ENCODE data around the gene AGPS.
"Not testable (repeated sequence)": the region's sequence is repeated elsewhere in the genome, so short reads cannot be mapped to it uniquely, and the experiment has no call there.

The AGPS gene

GRCh38 chr2:177530561-177530960, 138.0 kb downstream of the AGPS start:
- no peak for DNase-seq (ENCODE audit: low spot score)

- DNase-seq (ENCODE audit: low spot score): peak; percentile 40
Measured at GRCh38 chr2:177531706-177532105, 139.1 kb downstream of the AGPS start.

- DNase-seq (ENCODE audit: low spot score): no peak
Measured at GRCh38 chr2:177532567-177532966, 140.0 kb downstream of the AGPS start.

DNA sequence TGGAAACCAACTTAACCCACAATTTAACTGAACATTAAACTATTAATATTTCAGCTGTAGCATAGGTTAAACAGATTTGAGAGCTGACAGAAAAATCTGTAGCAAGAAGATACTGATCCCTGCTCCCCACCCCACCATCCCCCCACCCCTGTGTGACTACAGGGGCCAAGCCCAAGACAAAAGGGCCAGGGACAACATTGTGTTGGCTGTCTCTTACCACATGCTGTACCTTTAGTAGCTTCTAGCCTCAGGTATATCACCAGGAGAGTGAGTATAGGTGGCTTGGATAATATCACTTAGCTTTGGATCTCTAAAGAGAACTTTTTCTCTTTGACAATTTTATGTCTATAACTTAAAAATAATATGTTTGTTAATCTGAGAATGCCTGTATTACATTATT, 140.7 kb downstream of the AGPS start:
- no peak for DNase-seq (ENCODE audit: low spot score)

GRCh38 chr2:177535000-177535399, 142.4 kb downstream of the AGPS start:
- DNase-seq (ENCODE audit: low spot score): no peak

DNA sequence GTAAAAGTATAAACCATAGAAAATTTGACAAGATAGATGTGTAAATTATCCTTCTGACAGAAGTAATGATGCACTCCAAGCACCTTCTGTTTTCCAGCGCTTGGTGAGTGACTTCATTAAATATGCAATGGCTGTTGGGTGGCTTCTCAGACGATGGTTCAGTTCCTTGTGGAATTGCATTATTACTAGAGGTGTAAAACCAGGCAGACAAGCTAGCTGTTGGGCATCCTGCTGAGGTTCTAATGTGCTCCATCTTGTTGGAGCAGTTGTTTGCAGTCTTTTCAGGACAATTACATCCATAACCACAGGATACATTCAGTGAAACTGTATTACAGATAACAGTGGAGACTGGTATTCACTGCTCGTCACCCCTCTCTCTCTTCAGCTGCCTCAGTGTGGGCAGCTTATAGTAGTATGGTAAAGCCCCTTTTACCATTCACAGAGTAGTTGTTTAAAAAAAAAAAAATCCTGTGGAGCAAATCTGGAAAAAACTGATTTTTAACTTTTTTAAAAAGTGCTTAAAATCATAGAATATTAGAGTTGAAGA, 143.5 kb downstream of the AGPS start:
- no peak for DNase-seq (ENCODE audit: low spot score)

DNA sequence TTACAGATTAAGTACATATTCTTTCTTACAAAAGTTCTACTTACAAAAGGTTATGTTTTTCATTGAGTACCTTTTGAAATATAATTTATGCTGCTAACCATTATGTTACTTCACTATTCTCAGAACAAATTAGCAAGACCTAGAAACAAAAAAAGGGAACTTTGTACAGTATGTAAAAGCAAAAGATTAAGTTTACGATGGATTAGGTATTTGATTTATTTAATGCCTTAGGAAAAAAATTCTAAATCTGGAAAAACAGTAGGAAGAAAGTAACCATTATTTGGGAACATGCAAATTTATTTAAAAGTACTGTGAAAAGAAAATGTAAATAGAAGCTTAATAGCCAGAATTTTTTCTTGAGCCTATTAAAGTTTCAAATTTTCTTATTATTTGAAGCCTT, 144.6 kb downstream of the AGPS start:
- no peak for DNase-seq (ENCODE audit: low spot score)

GRCh38 chr2:177537636-177538035, 145.1 kb downstream of the AGPS start:
- DNase-seq (ENCODE audit: low spot score): no peak

DNA sequence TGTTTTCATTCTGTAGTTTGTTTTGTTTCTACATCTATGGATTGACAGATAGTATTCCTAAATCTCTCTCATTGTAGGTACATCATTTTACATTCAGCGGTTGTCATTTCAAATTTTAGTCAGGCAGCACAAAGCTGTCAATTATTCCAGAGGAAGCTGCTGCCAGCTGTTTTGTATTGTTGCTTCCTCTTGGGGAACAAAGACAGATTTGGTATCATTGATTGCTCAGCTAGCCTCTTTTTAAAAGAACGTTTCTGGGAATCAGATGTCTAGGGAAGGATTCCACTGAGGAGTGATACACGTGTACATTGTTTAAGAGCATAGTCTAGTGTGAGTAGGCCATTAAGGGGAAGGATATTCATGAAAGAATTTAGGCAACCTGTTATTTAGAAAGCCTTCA, 145.8 kb downstream of the AGPS start:
- DNase-seq (ENCODE audit: low spot score): no peak

DNA sequence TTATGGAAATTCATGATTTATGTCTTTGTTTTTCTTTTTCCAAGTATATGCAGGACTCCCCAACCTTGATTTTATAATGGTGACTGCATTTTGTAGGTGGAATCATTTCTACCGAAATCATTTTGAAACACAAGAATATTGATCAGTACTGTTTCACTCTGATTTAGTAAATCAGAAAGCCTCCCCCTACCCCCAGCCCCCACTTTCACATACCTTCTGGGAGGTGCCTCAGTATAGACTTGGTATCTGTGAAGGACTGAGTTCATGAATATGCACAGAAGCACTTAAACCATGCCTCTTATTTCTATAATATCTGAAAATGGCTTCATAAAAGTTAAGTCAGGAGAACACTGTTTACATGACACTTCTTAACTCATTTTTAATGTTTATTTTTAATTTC, 147.7 kb downstream of the AGPS start:
- no peak for DNase-seq (ENCODE audit: low spot score)

GRCh38 chr2:177541258-177541991, 148.9 kb downstream of the AGPS start:
- no peak for DNase-seq (ENCODE audit: low spot score)

GRCh38 chr2:177542396-177542795, 149.8 kb downstream of the AGPS start:
- DNase-seq (ENCODE audit: low spot score): no peak

GRCh38 chr2:177543007-177543760, 150.6 kb downstream of the AGPS start:
- no peak for DNase-seq (ENCODE audit: low spot score)

- DNase-seq (ENCODE audit: low spot score): no peak
Measured at GRCh38 chr2:177545143-177545542, 152.6 kb downstream of the AGPS start.

GRCh38 chr2:177545981-177546585, 153.5 kb downstream of the AGPS start:
- no peak for DNase-seq (ENCODE audit: low spot score)

GRCh38 chr2:177547122-177547521, 154.5 kb downstream of the AGPS start:
- DNase-seq (ENCODE audit: low spot score): no peak

GRCh38 chr2:177547772-177548171, 155.2 kb downstream of the AGPS start:
- DNase-seq (ENCODE audit: low spot score): no peak

GRCh38 chr2:177548636-177549035, 156.1 kb downstream of the AGPS start:
- no peak for DNase-seq (ENCODE audit: low spot score)

DNA sequence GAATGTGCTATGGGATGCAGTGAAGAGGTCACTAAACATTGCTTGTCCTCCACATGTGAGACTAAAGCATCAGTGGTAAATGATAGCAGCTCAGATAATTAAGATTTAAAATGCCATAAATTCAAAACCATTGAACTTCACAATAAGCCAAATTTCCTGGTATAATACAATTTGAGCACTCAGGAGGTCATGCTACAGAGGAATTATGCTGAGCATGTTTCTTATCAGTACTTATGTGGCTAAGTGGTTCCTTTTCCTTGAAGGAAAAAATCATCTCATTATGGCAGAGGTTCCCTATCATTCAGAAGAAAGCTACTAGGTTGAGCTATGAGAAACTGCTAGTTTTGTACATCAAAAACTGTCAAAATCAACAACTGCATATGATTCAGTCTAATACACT, 156.6 kb downstream of the AGPS start:
- DNase-seq (ENCODE audit: low spot score): no peak

- no peak for DNase-seq (ENCODE audit: low spot score)
Measured at GRCh38 chr2:177550264-177551200, 158.0 kb downstream of the AGPS start.

DNA sequence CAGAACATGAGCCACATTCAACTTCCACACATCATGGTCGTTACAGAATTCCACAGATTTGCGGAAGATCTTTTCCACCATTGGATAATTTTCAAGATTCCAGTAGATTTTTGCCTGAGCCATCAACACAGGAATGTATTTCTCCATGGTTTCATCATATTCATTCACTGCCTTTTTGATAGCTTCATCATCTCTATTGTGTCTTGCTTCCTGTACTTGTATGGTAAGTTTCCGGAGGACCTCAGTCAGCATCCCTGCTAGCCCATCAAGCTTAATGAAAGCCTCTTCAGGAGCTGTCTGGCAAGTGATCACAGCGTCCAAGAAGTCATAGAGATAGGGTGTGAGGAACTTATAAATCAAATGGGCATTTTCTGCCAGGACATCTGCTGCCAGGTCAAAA, 158.8 kb downstream of the AGPS start:
- not testable (repeated sequence) for DNase-seq (ENCODE audit: low spot score)

GRCh38 chr2:177551989-177552421, 159.4 kb downstream of the AGPS start:
- peak; percentile 42 for DNase-seq (ENCODE audit: low spot score)

Measured in putamen (tissue), 1 donor.